ENCODE results near the gene SNAI1.

- TF ChIP-seq CTCF (IDR thresholded peaks at IDR 0.05) = no peak
- no peak for TF ChIP-seq POLR2A (IDR thresholded peaks at IDR 0.05; ENCODE audit: low read depth)
- TF ChIP-seq EP300 (IDR thresholded peaks at IDR 0.05) = no peak
Observed at GRCh38 chr20:49965781-49966305, 16.9 kb upstream of the SNAI1 start.
